Esophagus muscularis mucosa (tissue), 4 donors: ENCODE data around the gene ALG14. TPM values are rescaled to one million over a fixed set of nuclear protein-coding genes. Genes with fewer than 3 reads are reported as not detected.

Experiments
- DNase-seq: peaks from one replicate; pipeline ENCODE4 v3.0.0-alpha.2; 2017; ENCODE audit errors: extremely low spot score
- H3K27ac ChIP-seq, 4 donors: fragments of 200-600 bp; sonication (generic); replicated peaks in 1 of 4; 1 replicate in 3 of 4; 2 replicates in 1 of 4; pipeline ENCODE4 v1.5.1; 2016 to 2019; ENCODE audit warnings: mild to moderate bottlenecking in 1 of 4
- H3K27me3 ChIP-seq, 4 donors: fragments of 200-600 bp; sonication (generic); one replicate each; pipeline versions ENCODE4 v1.5.1 to v1.6.0; 2016 to 2019
- H3K36me3 ChIP-seq, 4 donors: fragments of 200-600 bp; sonication (generic); one replicate each; pipeline ENCODE4 v1.5.1; 2016 to 2019
- H3K4me1 ChIP-seq, 4 donors: fragments of 200-600 bp; sonication (generic); one replicate each; pipeline ENCODE4 v1.5.1; 2016 to 2019
- H3K4me3 ChIP-seq, 4 donors: fragments of 200-600 bp; sonication (generic); 1 replicate in 2 of 4; 2 replicates in 2 of 4; pipeline ENCODE4 v1.5.1; 2016 to 2019; ENCODE audit warnings: mild to moderate bottlenecking in 4 of 4, moderate library complexity in 1 of 4
- H3K9me3 ChIP-seq, 4 donors: fragments of 200-600 bp; sonication (generic); 1 replicate in 3 of 4; 2 replicates in 1 of 4; pipeline ENCODE4 v1.5.1; 2016 to 2019
- EP300 ChIP-seq: sonication (generic); formaldehyde crosslinking; IDR thresholded peaks from one replicate; pipeline ENCODE4 v1.6.1; 2017; ENCODE audit warnings: antibody characterized with exemption
- POLR2A ChIP-seq: fragments of 450-650 bp; IDR thresholded peaks from one replicate; pipeline ENCODE4 v1.6.1; 2017; ENCODE audit warnings: antibody characterized with exemption, moderate library complexity, mild to moderate bottlenecking, low read depth
- POLR2AphosphoS5 ChIP-seq, 2 donors: sonication (generic); formaldehyde crosslinking; IDR thresholded peaks; one replicate each; pipeline ENCODE4 v1.6.1; 2017; ENCODE audit warnings: antibody characterized with exemption in 2 of 2
- WGBS: methylation state at CpG from one replicate; pipeline ENCODE4 v1.1.5; 2018; 5-methylcytosine and 5-hydroxymethylcytosine counted together
- intact Hi-C: fragments of 100-400 bp; cut with DNase I; formaldehyde crosslinking; loops from one replicate; pipeline ENCODE4 v1.15.1; 2023
- total RNA-seq, 4 donors: library from RNA; depleted of rRNA; stranded (reverse); fragments of >200 nt; gene quantifications; one replicate each; pipeline versions ENCODE4 v1.1.0 to v1.2.1, GENCODE V29; 2016
- TF ChIP-seq, protein P1 (sequence below), 3 experiments: fragments of 200-600 bp in 2 of 3; fragments of 450-650 bp in 1 of 3; sonication (generic) in 2 of 3; IDR thresholded peaks; one replicate each; pipeline ENCODE4 v1.5.1; 2017 to 2019; ENCODE audit warnings: antibody characterized with exemption in 3 of 3, mild to moderate bottlenecking in 2 of 3, moderate library complexity in 1 of 3

ALG14 gene
- total RNA-seq, 4 donors from 2014 or later, result 0.52 to 0.83 (median 0.74) TPM

GRCh38 chr1:94994805-94995204 is 77.9 kb downstream of the ALG14 start:
- H3K27me3 ChIP-seq, result no peaks in the 10 kb centered on the region
- peak overlapping the region in 3 of 4 donors; percentile 11 to 16 (median 15) for H3K27ac ChIP-seq

DNA sequence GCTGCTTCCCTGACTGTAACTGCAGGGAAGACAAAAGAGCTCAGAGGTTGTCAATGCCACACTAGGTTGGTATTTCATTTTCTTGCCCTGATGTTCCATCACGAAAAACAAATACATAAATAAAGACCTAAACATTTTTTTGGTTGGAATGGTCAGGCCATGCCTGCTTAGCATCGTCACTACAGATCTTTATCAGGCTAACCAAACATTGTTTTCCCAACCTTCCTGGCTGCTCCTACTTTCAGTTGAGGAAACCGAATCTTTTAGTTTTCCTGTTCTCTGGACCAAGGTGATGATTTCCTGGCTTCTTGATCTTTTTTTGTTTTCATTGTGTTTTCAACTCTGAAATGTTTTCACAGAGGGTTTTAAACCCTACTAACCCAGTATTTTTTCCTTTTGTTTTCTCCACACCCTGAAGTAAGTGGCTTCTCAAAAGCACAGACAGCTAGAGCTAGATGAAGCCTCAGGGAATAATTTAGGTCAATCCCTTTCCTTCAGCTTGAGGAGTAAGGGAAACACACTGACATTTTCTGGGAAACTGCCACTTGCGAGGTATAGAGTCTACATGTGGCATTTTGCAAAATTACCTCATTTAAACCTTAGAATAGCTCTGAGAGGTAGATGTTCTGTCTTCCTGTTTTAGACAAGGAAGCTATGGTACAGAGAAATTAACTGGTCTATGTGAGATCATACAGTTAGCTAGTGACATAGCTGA is 78.7 kb downstream of the ALG14 start:
- H3K4me3 ChIP-seq, result no peak overlapping the region
- 80% methylated on average over 4 of the region's 4 CpGs for WGBS
- intact Hi-C loops, result no loop called here
- peaks cover 12 to 29% (median 25%) of the 10 kb centered on the region in 4 donors for H3K4me1 ChIP-seq
- DNase-seq, result peak; percentile 37
- no peaks in the 10 kb centered on the region for H3K9me3 ChIP-seq
- no peaks in the 10 kb centered on the region for H3K27me3 ChIP-seq
- H3K27ac ChIP-seq, result peak overlapping the region in 3 of 4 donors; percentile 11 to 16 (median 15)
- TF ChIP-seq, protein P1, sequence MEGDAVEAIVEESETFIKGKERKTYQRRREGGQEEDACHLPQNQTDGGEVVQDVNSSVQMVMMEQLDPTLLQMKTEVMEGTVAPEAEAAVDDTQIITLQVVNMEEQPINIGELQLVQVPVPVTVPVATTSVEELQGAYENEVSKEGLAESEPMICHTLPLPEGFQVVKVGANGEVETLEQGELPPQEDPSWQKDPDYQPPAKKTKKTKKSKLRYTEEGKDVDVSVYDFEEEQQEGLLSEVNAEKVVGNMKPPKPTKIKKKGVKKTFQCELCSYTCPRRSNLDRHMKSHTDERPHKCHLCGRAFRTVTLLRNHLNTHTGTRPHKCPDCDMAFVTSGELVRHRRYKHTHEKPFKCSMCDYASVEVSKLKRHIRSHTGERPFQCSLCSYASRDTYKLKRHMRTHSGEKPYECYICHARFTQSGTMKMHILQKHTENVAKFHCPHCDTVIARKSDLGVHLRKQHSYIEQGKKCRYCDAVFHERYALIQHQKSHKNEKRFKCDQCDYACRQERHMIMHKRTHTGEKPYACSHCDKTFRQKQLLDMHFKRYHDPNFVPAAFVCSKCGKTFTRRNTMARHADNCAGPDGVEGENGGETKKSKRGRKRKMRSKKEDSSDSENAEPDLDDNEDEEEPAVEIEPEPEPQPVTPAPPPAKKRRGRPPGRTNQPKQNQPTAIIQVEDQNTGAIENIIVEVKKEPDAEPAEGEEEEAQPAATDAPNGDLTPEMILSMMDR (IDR thresholded peaks at IDR 0.05), result no peak
- TF ChIP-seq EP300, result no peak
- TF ChIP-seq POLR2AphosphoS5 (IDR thresholded peaks at IDR 0.05), result no peak
- no peak for TF ChIP-seq POLR2A
- no peaks in the 10 kb centered on the region for H3K36me3 ChIP-seq

More at GRCh38 chr1:94994805-94995204, 77.9 kb downstream of the ALG14 start:
- Histone ChIP-seq H3K4me1 (peaks cover 9 to 22% (median 18%) of the 10 kb centered on the region in 4 donors), H3K4me3 (no peak overlapping the region), H3K9me3 (no peaks in the 10 kb centered on the region), H3K36me3 (no peaks in the 10 kb centered on the region)
- 40% methylated on average over 2 of the region's 2 CpGs for WGBS
- no peak for DNase-seq
- intact Hi-C loops, result no loop called here
- TF ChIP-seq POLR2A (no peak), POLR2AphosphoS5 (IDR thresholded peaks at IDR 0.05) (no peak), EP300 (no peak)
- TF ChIP-seq, protein P1 (IDR thresholded peaks at IDR 0.05), result no peak

DNA sequence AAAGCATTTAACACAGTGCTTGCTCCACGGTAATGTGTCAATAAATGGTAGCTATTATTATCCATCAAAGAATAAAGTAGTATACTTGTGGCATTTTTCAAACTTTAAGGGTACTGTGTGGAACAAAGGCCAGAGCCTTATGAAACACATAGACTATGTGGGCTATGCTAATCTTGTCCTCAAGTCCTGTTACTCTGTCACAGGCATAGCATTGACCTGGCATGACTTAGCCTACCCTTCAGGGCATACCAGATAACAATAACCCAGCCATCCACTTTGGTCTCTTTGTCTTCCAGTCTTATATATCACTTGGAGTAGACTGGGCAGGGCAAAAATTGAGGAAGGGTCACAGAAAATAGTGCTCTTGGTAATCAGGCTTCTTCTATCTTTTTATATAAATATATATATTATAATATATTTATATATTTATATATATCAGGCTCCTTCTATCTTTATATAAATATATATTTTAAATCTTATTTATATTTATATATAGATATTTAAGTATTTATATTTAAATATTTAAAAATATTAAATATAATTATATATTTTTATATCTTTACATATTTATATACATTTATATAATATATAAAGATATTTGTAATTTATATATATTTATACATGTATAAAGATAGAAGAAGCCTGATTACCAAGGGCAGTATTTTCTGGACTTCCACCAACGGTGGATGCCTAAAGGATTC is 79.7 kb downstream of the ALG14 start:
- TF ChIP-seq POLR2A, result no peak
- no peak for TF ChIP-seq POLR2AphosphoS5 (IDR thresholded peaks at IDR 0.05)
- no peak for TF ChIP-seq EP300
- TF ChIP-seq, protein P1 (IDR thresholded peaks at IDR 0.05), result no peak
- intact Hi-C loops, result no loop called here
- no peaks in the 10 kb centered on the region for H3K27me3 ChIP-seq
- 73% methylated on average over 2 of the region's 2 CpGs for WGBS
- no peak overlapping the region for H3K4me3 ChIP-seq
- no peak overlapping the region for H3K27ac ChIP-seq
- no peak for DNase-seq
- peaks cover 12 to 29% (median 25%) of the 10 kb centered on the region in 4 donors for H3K4me1 ChIP-seq
- H3K36me3 ChIP-seq, result no peaks in the 10 kb centered on the region
- no peaks in the 10 kb centered on the region for H3K9me3 ChIP-seq

DNA sequence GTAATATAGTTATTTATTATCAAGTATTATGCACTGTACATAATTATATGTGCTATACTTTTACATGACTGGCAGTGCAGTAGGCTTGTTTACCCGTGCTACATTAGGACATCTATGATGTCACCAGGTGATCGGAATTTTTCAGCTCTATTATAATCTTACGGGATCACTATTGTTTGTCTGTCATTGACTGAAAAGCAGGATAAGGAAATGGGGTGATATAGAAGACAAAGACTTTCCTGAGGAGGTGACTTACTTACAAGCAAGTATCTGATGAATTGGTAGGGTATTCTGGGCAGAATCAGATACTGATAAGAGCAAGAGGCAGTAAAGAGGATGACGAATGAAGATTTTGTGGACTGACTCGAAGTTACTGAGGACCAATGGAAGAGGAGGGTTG is 80.6 kb downstream of the ALG14 start:
- DNase-seq, result peak; percentile 8
- TF ChIP-seq, protein P1 (IDR thresholded peaks at IDR 0.05), result no peak
- TF ChIP-seq EP300 (no peak), POLR2AphosphoS5 (IDR thresholded peaks at IDR 0.05) (no peak), POLR2A (no peak)
- Histone ChIP-seq H3K4me3 (no peak overlapping the region), H3K27ac (no peak overlapping the region), H3K4me1 (peaks cover 12 to 29% (median 25%) of the 10 kb centered on the region in 4 donors), H3K27me3 (no peaks in the 10 kb centered on the region), H3K36me3 (no peaks in the 10 kb centered on the region), H3K9me3 (no peaks in the 10 kb centered on the region)
- WGBS, result 85% methylated on average over 5 of the region's 5 CpGs
- intact Hi-C loops, result no loop called here
